H9 (cell line): ENCODE results near the gene GCC2. TPM values are rescaled to one million over a fixed set of nuclear protein-coding genes. Genes with fewer than 3 reads are reported as not detected.
"Not testable (repeated sequence)": the region's sequence is repeated elsewhere in the genome, so short reads cannot be mapped to it uniquely, and the experiment has no call there.

Source experiments
- DNase-seq: peaks from one replicate; pipeline ENCODE4 v3.0.0-alpha.2; 2017
- H2AFZ ChIP-seq: one replicate; pipeline ENCODE4 v1.6.1; 2013; ENCODE audit warnings: mild to moderate bottlenecking, low read length, control low read depth, moderate library complexity
- H2AK5ac ChIP-seq: 2 replicates; pipeline ENCODE4 v1.6.1; 2013; ENCODE audit warnings: low read length, control low read depth, mixed read lengths; ENCODE audit not compliant: insufficient read length
- H2BK120ac ChIP-seq: one replicate; pipeline ENCODE4 v1.6.1; 2013; ENCODE audit warnings: low read depth, mild to moderate bottlenecking, low read length, control low read depth, inconsistent platforms; ENCODE audit not compliant: poor library complexity, severe bottlenecking
- H2BK12ac ChIP-seq: 2 replicates; pipeline ENCODE4 v1.6.1; 2013; ENCODE audit warnings: low read length, control low read depth, mixed read lengths, low read depth; ENCODE audit not compliant: insufficient read length
- H2BK15ac ChIP-seq: 2 replicates; pipeline ENCODE4 v1.6.1; 2013; ENCODE audit warnings: low read depth, low read length, control low read depth
- H2BK20ac ChIP-seq: one replicate; pipeline ENCODE4 v1.6.1; 2013; ENCODE audit warnings: low read depth, mild to moderate bottlenecking, low read length, control low read depth, inconsistent platforms; ENCODE audit not compliant: poor library complexity, severe bottlenecking
- H2BK5ac ChIP-seq: 2 replicates; pipeline ENCODE4 v1.6.1; 2013; ENCODE audit warnings: low read length, control low read depth, mixed read lengths; ENCODE audit not compliant: insufficient read length
- H3K14ac ChIP-seq: 2 replicates; pipeline ENCODE4 v1.6.1; 2013; ENCODE audit warnings: low read length, control low read depth; ENCODE audit not compliant: insufficient read depth
- H3K18ac ChIP-seq: 2 replicates; pipeline ENCODE4 v1.6.1; 2013; ENCODE audit warnings: low read depth, mild to moderate bottlenecking, mixed read lengths, low read length, control low read depth; ENCODE audit not compliant: insufficient read length
- H3K23ac ChIP-seq: 2 replicates; pipeline ENCODE4 v1.6.1; 2013; ENCODE audit warnings: low read length, control low read depth, mixed read lengths, low read depth; ENCODE audit not compliant: insufficient read length
- H3K23me2 ChIP-seq: 2 replicates; pipeline ENCODE4 v1.6.1; 2013; ENCODE audit warnings: low read depth, mild to moderate bottlenecking, mixed read lengths, low read length, control low read depth; ENCODE audit not compliant: insufficient read length, poor library complexity, severe bottlenecking
- H3K27ac ChIP-seq: 2 replicates; pipeline ENCODE4 v1.5.1; 2013; ENCODE audit warnings: low read length, control low read depth, mixed read lengths, low read depth; ENCODE audit not compliant: insufficient read length
- H3K27me3 ChIP-seq: 2 replicates; pipeline ENCODE4 v1.6.1; 2013; ENCODE audit warnings: low read length, control low read depth, inconsistent platforms; ENCODE audit not compliant: insufficient read depth
- H3K4ac ChIP-seq: 2 replicates; pipeline ENCODE4 v1.6.1; 2013; ENCODE audit warnings: low read depth, mild to moderate bottlenecking, control low read depth, inconsistent platforms, low read length, moderate library complexity
- H3K4me1 ChIP-seq: 2 replicates; pipeline ENCODE4 v1.6.1; 2013; ENCODE audit warnings: low read length, control low read depth, inconsistent platforms; ENCODE audit not compliant: insufficient read depth
- H3K4me2 ChIP-seq: 2 replicates; pipeline ENCODE4 v1.6.1; 2013; ENCODE audit warnings: low read length, control low read depth, mixed read lengths; ENCODE audit not compliant: insufficient read length, insufficient read depth
- H3K56ac ChIP-seq: 2 replicates; pipeline ENCODE4 v1.6.1; 2013; ENCODE audit warnings: low read depth, mild to moderate bottlenecking, mixed read lengths, low read length, control low read depth; ENCODE audit not compliant: insufficient read length
- H3K79me1 ChIP-seq: 2 replicates; pipeline ENCODE4 v1.6.1; 2013; ENCODE audit warnings: low read depth, mild to moderate bottlenecking, moderate library complexity, low read length, control low read depth, inconsistent platforms; ENCODE audit not compliant: insufficient read depth, poor library complexity, severe bottlenecking
- H3K79me2 ChIP-seq: 2 replicates; pipeline ENCODE4 v1.6.1; 2013; ENCODE audit warnings: low read length, control low read depth, inconsistent platforms; ENCODE audit not compliant: insufficient read depth
- H3K9ac ChIP-seq: 2 replicates; pipeline ENCODE4 v1.6.1; 2013; ENCODE audit warnings: low read length, control low read depth, mixed read lengths; ENCODE audit not compliant: insufficient read length; ENCODE audit errors: extremely low read depth
- H3K9me3 ChIP-seq: one replicate; pipeline ENCODE4 v1.6.1; 2013; ENCODE audit warnings: low read depth, low read length, inconsistent platforms; ENCODE audit not compliant: control insufficient read depth
- H3T11ph ChIP-seq: one replicate; pipeline ENCODE4 v1.6.1; 2013; ENCODE audit warnings: mild to moderate bottlenecking, low read length, control low read depth, inconsistent platforms
- H4K20me1 ChIP-seq: one replicate; pipeline ENCODE4 v1.6.1; 2013; ENCODE audit not compliant: control insufficient read depth, insufficient read length, insufficient read depth
- H4K5ac ChIP-seq: 2 replicates; pipeline ENCODE4 v1.6.1; 2013; ENCODE audit warnings: low read depth, mild to moderate bottlenecking, mixed read lengths, low read length, control low read depth; ENCODE audit not compliant: insufficient read length
- H4K8ac ChIP-seq: replicated peaks from 2 replicates; pipeline ENCODE4 v1.6.1; 2013; ENCODE audit warnings: low read length, control low read depth, mixed read lengths, low read depth; ENCODE audit not compliant: insufficient read length
- H4K91ac ChIP-seq: 2 replicates; pipeline ENCODE4 v1.6.1; 2013; ENCODE audit warnings: low read depth, mild to moderate bottlenecking, moderate library complexity, mixed read lengths, low read length, control low read depth; ENCODE audit not compliant: insufficient read length
- H3K27ac Mint-ChIP-seq, 3 experiments: 2 replicates in 2 of 3; 3 replicates in 1 of 3; pipeline ENCODE4 v1.8.0; 2020 to 2021; ENCODE audit warnings: mixed read lengths in 3 of 3, mild to moderate bottlenecking in 1 of 3, moderate library complexity in 1 of 3
- H3K27me3 Mint-ChIP-seq: 2 replicates; pipeline ENCODE4 v1.8.0; 2021; ENCODE audit warnings: low read depth, mild to moderate bottlenecking, moderate library complexity, mixed read lengths
- H3K36me3 Mint-ChIP-seq, 3 experiments: 2 replicates in 2 of 3; 3 replicates in 1 of 3; pipeline ENCODE4 v1.8.0; 2020 to 2021; ENCODE audit warnings: low read depth in 3 of 3, mixed read lengths in 3 of 3; ENCODE audit not compliant: insufficient read depth in 1 of 3
- H3K4me1 Mint-ChIP-seq, 2 experiments: 2 replicates each; pipeline ENCODE4 v1.8.0; 2020; ENCODE audit warnings: mixed read lengths in 2 of 2
- H3K4me3 Mint-ChIP-seq, 2 experiments: 2 replicates in 1 of 2; 3 replicates in 1 of 2; pipeline ENCODE4 v1.8.0; 2020 to 2021; ENCODE audit warnings: mild to moderate bottlenecking in 2 of 2, mixed read lengths in 2 of 2, moderate library complexity in 1 of 2
- H3K9me3 Mint-ChIP-seq, 2 experiments: 2 replicates in 1 of 2; 3 replicates in 1 of 2; pipeline ENCODE4 v1.8.0; 2020; ENCODE audit warnings: mild to moderate bottlenecking in 2 of 2, mixed read lengths in 2 of 2, moderate library complexity in 1 of 2
- WGBS: extraction: QIAGEN DNeasy Blood & Tissue Kit; methylation state at CpG from one replicate; pipeline ENCODE4 v1.1.7; 2013; ENCODE audit warnings: missing lambda C conversion rate, low lambda C conversion rate, mixed read lengths; ENCODE audit not compliant: insufficient read length; ENCODE audit errors: extremely low coverage; 5-methylcytosine and 5-hydroxymethylcytosine counted together
- total RNA-seq: library from RNA; stranded (reverse); gene quantifications from 2 replicates; pipeline ENCODE4 v1.2.1, GENCODE V29; 2021

The GCC2 gene
- total RNA-seq, 1 experiment from 2014 or later: 53.3 TPM

- H3K9me3 Mint-ChIP-seq: peaks cover 11% of the 10 kb centered on the region in 2 experiments
- not testable (repeated sequence) for H3K4me2 ChIP-seq, H3K27ac Mint-ChIP-seq, H3T11ph ChIP-seq, H4K8ac ChIP-seq, H3K14ac ChIP-seq, H3K4me1 Mint-ChIP-seq, H2BK5ac ChIP-seq, H3K79me1 ChIP-seq, H4K91ac ChIP-seq, DNase-seq, H3K4ac ChIP-seq, H3K23ac ChIP-seq, H2BK12ac ChIP-seq, H3K27me3 ChIP-seq, H3K18ac ChIP-seq, H2AFZ ChIP-seq, H3K4me3 Mint-ChIP-seq, H2BK120ac ChIP-seq, H3K9ac ChIP-seq, H3K4me1 ChIP-seq, H3K79me2 ChIP-seq, H4K20me1 ChIP-seq, H3K27ac ChIP-seq, H3K56ac ChIP-seq, H4K5ac ChIP-seq, H2AK5ac ChIP-seq, H3K9me3 ChIP-seq, H2BK20ac ChIP-seq, H3K23me2 ChIP-seq, H2BK15ac ChIP-seq, H3K27me3 Mint-ChIP-seq
- H3K36me3 Mint-ChIP-seq: peaks cover 6 to 12% (median 8%) of the 10 kb centered on the region in 3 experiments
- WGBS: no CpG with 5 or more reads among the region's 2 CpGs
These were observed 65.5 kb downstream of the GCC2 start for GRCh38 chr2:108514478-108514877.

- H2BK15ac ChIP-seq, H3K79me2 ChIP-seq, H3K23me2 ChIP-seq, H3K4ac ChIP-seq, H3K36me3 Mint-ChIP-seq, H3T11ph ChIP-seq, H3K14ac ChIP-seq, H3K27ac ChIP-seq, H3K9me3 Mint-ChIP-seq, H3K18ac ChIP-seq, H3K56ac ChIP-seq, H3K4me1 ChIP-seq, H2BK12ac ChIP-seq, H3K4me3 Mint-ChIP-seq, DNase-seq, H4K8ac ChIP-seq, H2AK5ac ChIP-seq, H2BK20ac ChIP-seq, H3K9ac ChIP-seq, H3K27me3 Mint-ChIP-seq, H3K9me3 ChIP-seq, H2BK120ac ChIP-seq, H3K23ac ChIP-seq, H4K20me1 ChIP-seq, H3K79me1 ChIP-seq, H4K5ac ChIP-seq, H2AFZ ChIP-seq, H3K4me2 ChIP-seq, H4K91ac ChIP-seq, H2BK5ac ChIP-seq, H3K27me3 ChIP-seq, H3K27ac Mint-ChIP-seq, H3K4me1 Mint-ChIP-seq: not testable (repeated sequence)
- no CpG with 5 or more reads among the region's 6 CpGs for WGBS
These were observed 75.7 kb downstream of the GCC2 start for GRCh38 chr2:108524688-108525087.
